HG03139 (cell line): ENCODE measurements around the gene LAMA1.
"Not testable (repeated sequence)": the region's sequence is repeated elsewhere in the genome, so short reads cannot be mapped to it uniquely, and the experiment has no call there.

ENCODE experiments used
- ATAC-seq: cut with Tn5 transposase; IDR thresholded peaks from one replicate; pipeline ENCODE4 v1.9.1; 2021; ENCODE audit not compliant: unreplicated experiment

LAMA1 gene

GRCh38 chr18:7117390-7118355 is at the start of gene LAMA1:
TSS of gene LAMA1 (minus strand) at chr18:7117797. CDS start at chr18:7117720, 77 bp downstream.
- no peak for ATAC-seq

- no peak for ATAC-seq
Observed at GRCh38 chr18:7165846-7166393, 48.3 kb upstream of the LAMA1 start.

GRCh38 chr18:7164323-7165004 is 46.9 kb upstream of the LAMA1 start:
- ATAC-seq, result no peak

- no peak for ATAC-seq
Observed at GRCh38 chr18:7158216-7158615, 40.6 kb upstream of the LAMA1 start.

- no peak for ATAC-seq
Observed at GRCh38 chr18:7157760-7158159, 40.2 kb upstream of the LAMA1 start.

GRCh38 chr18:7155887-7156286 is 38.3 kb upstream of the LAMA1 start:
- no peak for ATAC-seq

GRCh38 chr18:7155092-7155491 is 37.5 kb upstream of the LAMA1 start:
- ATAC-seq, result no peak

GRCh38 chr18:7152440-7152839 is 34.8 kb upstream of the LAMA1 start:
- no peak for ATAC-seq

GRCh38 chr18:7147399-7147798 is 29.8 kb upstream of the LAMA1 start:
- ATAC-seq, result no peak

GRCh38 chr18:7146067-7146466 is 28.5 kb upstream of the LAMA1 start:
- no peak for ATAC-seq

GRCh38 chr18:7144921-7145320 is 27.3 kb upstream of the LAMA1 start:
- not testable (repeated sequence) for ATAC-seq

GRCh38 chr18:7141287-7141686 is 23.7 kb upstream of the LAMA1 start:
- ATAC-seq, result no peak

- ATAC-seq, result no peak
Observed at GRCh38 chr18:7139409-7139808, 21.8 kb upstream of the LAMA1 start.

- ATAC-seq, result no peak
Observed at GRCh38 chr18:7133181-7133580, 15.6 kb upstream of the LAMA1 start.

GRCh38 chr18:7132356-7133150 is 15.0 kb upstream of the LAMA1 start:
- no peak for ATAC-seq

- ATAC-seq, result no peak
Observed at GRCh38 chr18:7122376-7122775, 4.8 kb upstream of the LAMA1 start.

- no peak for ATAC-seq
Observed at GRCh38 chr18:7116792-7117389, 706 bp downstream of the LAMA1 start.

- ATAC-seq, result no peak
Observed at GRCh38 chr18:7116001-7116730, 1.4 kb downstream of the LAMA1 start.

GRCh38 chr18:7112936-7113335 is 4.7 kb downstream of the LAMA1 start:
- ATAC-seq, result no peak

- ATAC-seq, result no peak
Observed at GRCh38 chr18:7111134-7111533, 6.5 kb downstream of the LAMA1 start.
